Parietal lobe (tissue), 1 donor: Measurements from ENCODE around the gene TAS2R42. TPM values are rescaled to one million over a fixed set of nuclear protein-coding genes. Genes with fewer than 3 reads are reported as not detected.

Experiments
- total RNA-seq: library from RNA; depleted of rRNA; stranded (reverse); fragments of >200 nt; gene quantifications from one replicate; pipeline ENCODE4 v1.2.3, GENCODE V29; 2014

The TAS2R42 gene
- total RNA-seq, result not detected

GRCh38 chr12:11186837-11187236, at the start of gene TAS2R42:
TSS of gene TAS2R42 (minus strand) at chr12:11186937. CDS start at chr12:11186937, 0 bp downstream.

GRCh38 chr12:11171145-11171968, 15.4 kb downstream of the TAS2R42 start, which contains the start of gene SMIM10L1:
TSS of gene SMIM10L1 (plus strand) at chr12:11171194. CDS start at chr12:11171357, 163 bp downstream.

Other genes with a start within 250 kb of the TAS2R42 start
- gene TAS2R14, start 247.7 kb downstream of the TAS2R42 start, total RNA-seq, result 30.4 TPM
- gene TAS2R50, start 200.0 kb downstream of the TAS2R42 start, total RNA-seq, result 26.3 TPM
- gene TAS2R20, start 188.6 kb downstream of the TAS2R42 start, total RNA-seq, result 26.0 TPM
- gene TAS2R19, start 164.3 kb downstream of the TAS2R42 start, total RNA-seq, result 41.9 TPM
- gene TAS2R31, start 155.5 kb downstream of the TAS2R42 start, total RNA-seq, result 46.6 TPM
- gene TAS2R46, start 124.6 kb downstream of the TAS2R42 start, total RNA-seq, result 14.4 TPM
- 31.9 TPM for gene TAS2R43, start 94.6 kb downstream of the TAS2R42 start, total RNA-seq
- 55.7 TPM for gene TAS2R30, start 52.3 kb downstream of the TAS2R42 start, total RNA-seq
- 9.7 TPM for gene SMIM10L1, start 15.7 kb downstream of the TAS2R42 start, total RNA-seq
- gene PRB3, start 82.8 kb upstream of the TAS2R42 start, total RNA-seq, result not detected
- gene PRB4, start 123.5 kb upstream of the TAS2R42 start, total RNA-seq, result not detected
- gene PRB2, start 208.6 kb upstream of the TAS2R42 start, total RNA-seq, result not detected